Measurements from ENCODE around the gene TENM3. TPM values are rescaled to one million over a fixed set of nuclear protein-coding genes. Genes with fewer than 3 reads are reported as not detected.

TENM3 gene
- total RNA-seq, 1 donor from 2014 or later = 124 TPM

DNA sequence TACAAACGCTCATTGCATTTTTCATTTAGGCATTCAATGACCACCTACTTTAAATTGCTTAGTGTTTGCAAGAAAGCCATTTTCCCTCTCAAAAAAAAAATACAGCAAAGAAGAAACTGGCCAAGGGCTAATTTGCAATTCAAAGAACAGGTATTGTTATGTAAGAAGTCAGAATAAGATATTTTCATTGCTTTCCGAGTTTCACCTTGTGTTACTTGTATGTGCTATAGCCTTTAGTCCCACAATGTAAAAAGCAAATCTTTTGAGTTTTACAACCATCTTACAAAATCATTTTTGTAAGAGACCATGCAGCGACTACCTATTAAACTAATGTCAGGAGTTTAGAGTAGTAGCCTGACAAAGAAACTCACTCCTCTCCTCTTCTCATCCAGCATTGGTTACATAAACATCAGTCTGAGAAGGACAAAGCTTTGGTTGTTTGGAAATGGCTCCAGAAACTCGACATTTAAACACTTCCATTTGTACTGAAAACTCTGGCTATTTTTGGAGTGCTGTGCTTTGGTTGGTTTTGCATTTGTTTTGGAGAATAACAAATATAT, 15.3 kb downstream of the TENM3 start:
- TF ChIP-seq, protein P1, sequence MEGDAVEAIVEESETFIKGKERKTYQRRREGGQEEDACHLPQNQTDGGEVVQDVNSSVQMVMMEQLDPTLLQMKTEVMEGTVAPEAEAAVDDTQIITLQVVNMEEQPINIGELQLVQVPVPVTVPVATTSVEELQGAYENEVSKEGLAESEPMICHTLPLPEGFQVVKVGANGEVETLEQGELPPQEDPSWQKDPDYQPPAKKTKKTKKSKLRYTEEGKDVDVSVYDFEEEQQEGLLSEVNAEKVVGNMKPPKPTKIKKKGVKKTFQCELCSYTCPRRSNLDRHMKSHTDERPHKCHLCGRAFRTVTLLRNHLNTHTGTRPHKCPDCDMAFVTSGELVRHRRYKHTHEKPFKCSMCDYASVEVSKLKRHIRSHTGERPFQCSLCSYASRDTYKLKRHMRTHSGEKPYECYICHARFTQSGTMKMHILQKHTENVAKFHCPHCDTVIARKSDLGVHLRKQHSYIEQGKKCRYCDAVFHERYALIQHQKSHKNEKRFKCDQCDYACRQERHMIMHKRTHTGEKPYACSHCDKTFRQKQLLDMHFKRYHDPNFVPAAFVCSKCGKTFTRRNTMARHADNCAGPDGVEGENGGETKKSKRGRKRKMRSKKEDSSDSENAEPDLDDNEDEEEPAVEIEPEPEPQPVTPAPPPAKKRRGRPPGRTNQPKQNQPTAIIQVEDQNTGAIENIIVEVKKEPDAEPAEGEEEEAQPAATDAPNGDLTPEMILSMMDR (IDR thresholded peaks at IDR 0.05; ENCODE audit: partially characterized antibody, unreplicated experiment) = no peak
- peaks cover 11% of the 10 kb centered on the region for H3K4me1 Mint-ChIP-seq (ENCODE audit: low read depth, unreplicated experiment)
- DNase-seq = no peak
- H3K27ac Mint-ChIP-seq (ENCODE audit: unreplicated experiment) = no peak overlapping the region
- no peaks in the 10 kb centered on the region for H3K9me3 Mint-ChIP-seq (ENCODE audit: unreplicated experiment)
- no peaks in the 10 kb centered on the region for H3K27me3 Mint-ChIP-seq (ENCODE audit: unreplicated experiment)
- no peaks in the 10 kb centered on the region for H3K36me3 Mint-ChIP-seq (ENCODE audit: unreplicated experiment)
- no peak overlapping the region for H3K4me3 Mint-ChIP-seq (ENCODE audit: unreplicated experiment)

DNA sequence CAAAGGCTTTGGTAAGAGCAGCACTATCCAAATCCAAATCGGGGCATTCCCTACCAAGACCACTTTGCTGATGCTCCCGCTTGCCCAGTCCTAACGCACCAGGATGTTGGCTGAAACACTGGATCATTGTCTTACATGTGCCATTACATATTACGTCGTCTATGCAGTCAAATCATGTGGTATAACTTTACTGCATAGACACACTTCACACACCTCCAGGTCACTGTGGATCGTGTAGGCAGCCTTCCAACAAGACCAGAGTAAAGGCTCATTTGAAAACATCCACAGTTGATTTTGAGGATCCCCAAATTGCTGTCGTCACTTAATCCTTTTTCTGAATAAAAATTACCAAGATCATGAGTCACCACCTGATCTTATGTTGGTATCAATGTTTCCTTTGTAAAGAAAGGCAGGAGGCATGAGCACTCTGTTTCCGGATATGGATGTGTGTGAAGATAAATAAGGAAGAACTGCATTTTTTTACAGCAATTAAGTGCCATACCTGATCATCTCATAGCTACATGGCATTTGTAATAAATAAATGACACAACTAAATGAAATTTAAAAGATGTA, 18.5 kb downstream of the TENM3 start:
- Mint-ChIP-seq H3K4me1 (ENCODE audit: low read depth, unreplicated experiment) (no peaks in the 10 kb centered on the region), H3K27ac (ENCODE audit: unreplicated experiment) (no peak overlapping the region), H3K9me3 (ENCODE audit: unreplicated experiment) (peaks cover 2% of the 10 kb centered on the region), H3K36me3 (ENCODE audit: unreplicated experiment) (no peaks in the 10 kb centered on the region), H3K27me3 (ENCODE audit: unreplicated experiment) (no peaks in the 10 kb centered on the region), H3K4me3 (ENCODE audit: unreplicated experiment) (no peak overlapping the region)
- TF ChIP-seq, protein P1 (IDR thresholded peaks at IDR 0.05; ENCODE audit: partially characterized antibody, unreplicated experiment) = no peak
- no peak for DNase-seq

DNA sequence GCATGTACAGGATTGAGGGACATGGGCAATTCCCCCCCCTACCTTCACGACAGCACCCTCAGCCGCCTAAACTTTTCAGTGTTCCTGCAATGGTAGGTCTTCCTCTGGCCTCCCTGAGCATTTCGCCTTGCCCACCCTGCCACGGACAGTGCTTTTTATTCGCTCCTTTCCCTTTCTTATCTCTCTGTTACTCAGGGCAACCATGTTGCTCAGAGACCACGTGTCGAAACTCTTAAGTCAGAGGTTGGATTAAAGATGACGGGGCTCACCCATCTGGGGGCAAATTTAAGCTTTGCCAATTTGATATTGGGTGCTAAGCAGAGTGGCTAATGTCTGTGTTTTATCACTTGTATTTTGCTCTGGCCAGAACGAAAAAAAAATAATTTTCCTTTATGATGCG, 20.4 kb downstream of the TENM3 start:
- no peaks in the 10 kb centered on the region for H3K4me1 Mint-ChIP-seq (ENCODE audit: low read depth, unreplicated experiment)

DNA sequence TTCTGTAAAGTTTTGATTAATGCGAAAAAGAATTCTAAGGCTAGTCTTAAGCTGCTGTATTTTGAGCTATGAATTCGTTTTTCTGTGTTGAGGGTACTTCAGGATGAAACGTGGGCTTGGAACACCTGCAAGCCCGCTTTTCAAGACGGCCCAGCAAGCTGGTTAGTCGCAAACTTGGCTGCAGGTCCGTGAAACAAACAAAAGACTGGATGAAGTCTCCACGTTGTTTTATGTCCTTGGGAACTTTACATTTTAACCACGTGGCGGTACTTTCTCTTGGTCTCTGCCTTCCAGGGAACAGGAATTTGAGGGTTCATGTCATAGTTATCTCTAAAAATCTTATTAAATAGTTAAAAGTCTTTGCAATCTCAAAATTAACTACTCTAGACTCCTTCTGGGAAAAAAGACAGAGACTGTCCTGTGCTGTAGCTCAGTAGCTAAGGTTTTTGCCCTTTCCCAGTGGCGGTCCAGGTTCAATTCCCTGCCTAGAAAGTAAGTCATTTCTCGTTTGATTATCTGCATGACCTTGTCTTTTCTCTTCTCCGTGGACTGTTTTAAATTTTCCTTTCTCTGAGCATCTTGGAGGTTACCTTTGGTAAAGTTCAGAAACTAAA, 21.0 kb downstream of the TENM3 start:
- TF ChIP-seq, protein P1 (IDR thresholded peaks at IDR 0.05; ENCODE audit: partially characterized antibody, unreplicated experiment) = no peak
- no peak overlapping the region for H3K27ac Mint-ChIP-seq (ENCODE audit: unreplicated experiment)
- no peaks in the 10 kb centered on the region for H3K4me1 Mint-ChIP-seq (ENCODE audit: low read depth, unreplicated experiment)
- no peak for DNase-seq
- H3K27me3 Mint-ChIP-seq (ENCODE audit: unreplicated experiment) = no peaks in the 10 kb centered on the region
- H3K4me3 Mint-ChIP-seq (ENCODE audit: unreplicated experiment) = no peak overlapping the region
- H3K36me3 Mint-ChIP-seq (ENCODE audit: unreplicated experiment) = peaks cover 5% of the 10 kb centered on the region
- H3K9me3 Mint-ChIP-seq (ENCODE audit: unreplicated experiment) = peaks cover 2% of the 10 kb centered on the region

More for the DNA sequence above, 20.4 kb downstream of the TENM3 start:
- Mint-ChIP-seq H3K9me3 (ENCODE audit: unreplicated experiment) (peaks cover 2% of the 10 kb centered on the region), H3K36me3 (ENCODE audit: unreplicated experiment) (no peaks in the 10 kb centered on the region), H3K27ac (ENCODE audit: unreplicated experiment) (no peak overlapping the region), H3K4me3 (ENCODE audit: unreplicated experiment) (no peak overlapping the region), H3K27me3 (ENCODE audit: unreplicated experiment) (no peaks in the 10 kb centered on the region)
- TF ChIP-seq, protein P1 (IDR thresholded peaks at IDR 0.05; ENCODE audit: partially characterized antibody, unreplicated experiment) = no peak
- DNase-seq = no peak

DNA sequence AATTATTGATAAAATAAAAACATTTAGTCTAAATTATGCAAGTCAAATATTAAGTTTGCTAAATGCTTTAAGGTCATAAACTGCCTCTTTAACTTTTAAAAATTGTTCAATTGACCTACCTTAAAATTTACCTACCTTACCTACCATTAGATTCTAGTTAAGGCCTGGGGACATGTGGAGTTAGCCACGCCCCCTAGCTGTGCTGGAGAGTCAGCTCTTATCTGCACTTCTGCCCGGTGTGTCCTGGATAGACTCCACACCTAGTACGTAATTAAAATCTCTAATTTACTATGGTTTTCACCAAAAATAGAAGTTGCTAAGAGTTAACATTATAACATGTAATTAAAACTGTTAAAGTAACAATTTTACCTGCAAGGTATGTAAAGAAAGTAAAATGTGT, 22.7 kb downstream of the TENM3 start:
- Mint-ChIP-seq H3K4me1 (ENCODE audit: low read depth, unreplicated experiment) (no peaks in the 10 kb centered on the region), H3K36me3 (ENCODE audit: unreplicated experiment) (peaks cover 6% of the 10 kb centered on the region), H3K9me3 (ENCODE audit: unreplicated experiment) (peaks cover 2% of the 10 kb centered on the region), H3K27ac (ENCODE audit: unreplicated experiment) (no peak overlapping the region), H3K4me3 (ENCODE audit: unreplicated experiment) (no peak overlapping the region), H3K27me3 (ENCODE audit: unreplicated experiment) (no peaks in the 10 kb centered on the region)
- DNase-seq = no peak
- TF ChIP-seq, protein P1 (IDR thresholded peaks at IDR 0.05; ENCODE audit: partially characterized antibody, unreplicated experiment) = no peak

All from glutamatergic neuron (in vitro differentiated cells).